GM12872 (cell line): ENCODE data around the gene IRS2.

Source experiments
- CTCF ChIP-seq: IDR thresholded peaks from 3 replicates; pipeline ENCODE4 v1.5.1; 2011; ENCODE audit warnings: low read depth, mild to moderate bottlenecking, low read length, moderate library complexity; ENCODE audit not compliant: insufficient read depth

The IRS2 gene

GRCh38 chr13:109810761-109811510 is 24.6 kb upstream of the IRS2 start:
- TF ChIP-seq CTCF, result no peak

GRCh38 chr13:109809216-109809932 is 23.0 kb upstream of the IRS2 start:
- no peak for TF ChIP-seq CTCF

- TF ChIP-seq CTCF, result no peak
Measured at GRCh38 chr13:109807345-109807744, 21.0 kb upstream of the IRS2 start.

- TF ChIP-seq CTCF, result no peak
Measured at GRCh38 chr13:109804654-109805053, 18.3 kb upstream of the IRS2 start.

DNA sequence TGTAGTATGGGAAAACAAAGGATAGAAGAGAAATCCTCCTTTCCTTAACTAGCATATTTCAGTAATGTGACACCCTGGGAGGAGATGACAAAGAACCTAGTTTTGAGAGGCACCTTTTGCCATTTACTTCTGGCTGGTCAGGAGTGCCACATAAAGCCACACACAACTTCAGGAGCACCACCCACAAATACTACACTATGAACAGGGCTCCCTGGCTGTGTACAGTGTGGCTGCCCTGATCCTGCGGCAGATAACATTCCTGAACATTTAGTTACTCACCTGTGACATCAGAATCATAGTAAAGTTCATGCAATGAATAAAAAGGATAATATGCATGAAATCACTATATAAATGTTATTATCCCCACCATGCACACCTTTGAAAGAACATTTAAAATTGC is 17.4 kb upstream of the IRS2 start:
- no peak for TF ChIP-seq CTCF

- TF ChIP-seq CTCF, result no peak
Measured at GRCh38 chr13:109802936-109803335, 16.6 kb upstream of the IRS2 start.

- TF ChIP-seq CTCF, result no peak
Measured at GRCh38 chr13:109795011-109795410, 8.6 kb upstream of the IRS2 start.
